ENCODE data around the gene CMIP.

DNA sequence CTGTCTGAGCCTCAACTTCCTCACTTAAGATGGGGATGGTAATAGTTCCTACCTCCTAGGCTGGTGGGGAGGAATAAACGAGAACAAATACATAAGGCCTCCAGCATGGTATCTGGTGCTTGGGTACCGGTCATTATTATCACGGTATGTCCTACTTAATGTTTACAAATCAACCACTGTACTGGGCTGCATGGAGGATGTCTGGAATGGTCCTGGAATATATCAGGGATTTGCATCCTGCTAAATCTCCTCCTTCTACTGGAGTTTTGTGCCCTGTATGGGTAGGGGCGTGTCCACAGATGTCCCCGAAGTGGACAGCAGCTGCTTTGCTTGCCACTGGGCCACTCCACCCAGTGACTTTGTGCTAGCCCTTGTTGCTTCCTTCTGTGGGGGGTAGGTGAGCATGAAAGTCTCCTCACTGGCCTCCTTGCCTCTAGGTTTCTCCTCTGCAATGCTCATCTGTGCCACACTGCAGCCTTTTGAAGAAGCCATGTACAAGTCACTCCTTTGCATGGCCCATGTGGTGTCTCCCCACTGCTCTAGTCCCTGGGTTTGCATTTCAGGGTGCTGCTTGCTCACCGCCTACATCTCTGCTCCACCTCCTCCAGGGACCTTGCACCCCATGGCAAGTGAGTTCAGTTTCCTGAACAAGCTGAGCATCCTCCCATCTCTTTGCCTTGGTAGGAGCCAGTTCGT lies 2.2 kb upstream of the CMIP start:
- TF ChIP-seq GATA2 (IDR thresholded peaks at IDR 0.05; ENCODE audit: low read depth, low read length) (no peak), GATA3 (IDR thresholded peaks at IDR 0.05; ENCODE audit: low read depth, low read length) (no peak)

All from SH-SY5Y (cell line).